H9 (cell line): Measurements from ENCODE around the gene ASMT. TPM values are rescaled to one million over a fixed set of nuclear protein-coding genes. Genes with fewer than 3 reads are reported as not detected.
"Not testable (repeated sequence)": the region's sequence is repeated elsewhere in the genome, so short reads cannot be mapped to it uniquely, and the experiment has no call there.

Source experiments
- DNase-seq: peaks from one replicate; pipeline ENCODE4 v3.0.0-alpha.2; 2017
- H2AFZ ChIP-seq: one replicate; pipeline ENCODE4 v1.6.1; 2013; ENCODE audit warnings: mild to moderate bottlenecking, low read length, control low read depth, moderate library complexity
- H2AK5ac ChIP-seq: 2 replicates; pipeline ENCODE4 v1.6.1; 2013; ENCODE audit warnings: low read length, control low read depth, mixed read lengths; ENCODE audit not compliant: insufficient read length
- H2BK120ac ChIP-seq: one replicate; pipeline ENCODE4 v1.6.1; 2013; ENCODE audit warnings: low read depth, mild to moderate bottlenecking, low read length, control low read depth, inconsistent platforms; ENCODE audit not compliant: poor library complexity, severe bottlenecking
- H2BK12ac ChIP-seq: 2 replicates; pipeline ENCODE4 v1.6.1; 2013; ENCODE audit warnings: low read length, control low read depth, mixed read lengths, low read depth; ENCODE audit not compliant: insufficient read length
- H2BK15ac ChIP-seq: 2 replicates; pipeline ENCODE4 v1.6.1; 2013; ENCODE audit warnings: low read depth, low read length, control low read depth
- H2BK20ac ChIP-seq: one replicate; pipeline ENCODE4 v1.6.1; 2013; ENCODE audit warnings: low read depth, mild to moderate bottlenecking, low read length, control low read depth, inconsistent platforms; ENCODE audit not compliant: poor library complexity, severe bottlenecking
- H2BK5ac ChIP-seq: 2 replicates; pipeline ENCODE4 v1.6.1; 2013; ENCODE audit warnings: low read length, control low read depth, mixed read lengths; ENCODE audit not compliant: insufficient read length
- H3K14ac ChIP-seq: 2 replicates; pipeline ENCODE4 v1.6.1; 2013; ENCODE audit warnings: low read length, control low read depth; ENCODE audit not compliant: insufficient read depth
- H3K18ac ChIP-seq: 2 replicates; pipeline ENCODE4 v1.6.1; 2013; ENCODE audit warnings: low read depth, mild to moderate bottlenecking, mixed read lengths, low read length, control low read depth; ENCODE audit not compliant: insufficient read length
- H3K23ac ChIP-seq: 2 replicates; pipeline ENCODE4 v1.6.1; 2013; ENCODE audit warnings: low read length, control low read depth, mixed read lengths, low read depth; ENCODE audit not compliant: insufficient read length
- H3K23me2 ChIP-seq: 2 replicates; pipeline ENCODE4 v1.6.1; 2013; ENCODE audit warnings: low read depth, mild to moderate bottlenecking, mixed read lengths, low read length, control low read depth; ENCODE audit not compliant: insufficient read length, poor library complexity, severe bottlenecking
- H3K27ac ChIP-seq: 2 replicates; pipeline ENCODE4 v1.5.1; 2013; ENCODE audit warnings: low read length, control low read depth, mixed read lengths, low read depth; ENCODE audit not compliant: insufficient read length
- H3K27me3 ChIP-seq: 2 replicates; pipeline ENCODE4 v1.6.1; 2013; ENCODE audit warnings: low read length, control low read depth, inconsistent platforms; ENCODE audit not compliant: insufficient read depth
- H3K4ac ChIP-seq: 2 replicates; pipeline ENCODE4 v1.6.1; 2013; ENCODE audit warnings: low read depth, mild to moderate bottlenecking, control low read depth, inconsistent platforms, low read length, moderate library complexity
- H3K4me1 ChIP-seq: 2 replicates; pipeline ENCODE4 v1.6.1; 2013; ENCODE audit warnings: low read length, control low read depth, inconsistent platforms; ENCODE audit not compliant: insufficient read depth
- H3K4me2 ChIP-seq: 2 replicates; pipeline ENCODE4 v1.6.1; 2013; ENCODE audit warnings: low read length, control low read depth, mixed read lengths; ENCODE audit not compliant: insufficient read length, insufficient read depth
- H3K56ac ChIP-seq: 2 replicates; pipeline ENCODE4 v1.6.1; 2013; ENCODE audit warnings: low read depth, mild to moderate bottlenecking, mixed read lengths, low read length, control low read depth; ENCODE audit not compliant: insufficient read length
- H3K79me1 ChIP-seq: 2 replicates; pipeline ENCODE4 v1.6.1; 2013; ENCODE audit warnings: low read depth, mild to moderate bottlenecking, moderate library complexity, low read length, control low read depth, inconsistent platforms; ENCODE audit not compliant: insufficient read depth, poor library complexity, severe bottlenecking
- H3K79me2 ChIP-seq: 2 replicates; pipeline ENCODE4 v1.6.1; 2013; ENCODE audit warnings: low read length, control low read depth, inconsistent platforms; ENCODE audit not compliant: insufficient read depth
- H3K9ac ChIP-seq: 2 replicates; pipeline ENCODE4 v1.6.1; 2013; ENCODE audit warnings: low read length, control low read depth, mixed read lengths; ENCODE audit not compliant: insufficient read length; ENCODE audit errors: extremely low read depth
- H3K9me3 ChIP-seq: one replicate; pipeline ENCODE4 v1.6.1; 2013; ENCODE audit warnings: low read depth, low read length, inconsistent platforms; ENCODE audit not compliant: control insufficient read depth
- H3T11ph ChIP-seq: one replicate; pipeline ENCODE4 v1.6.1; 2013; ENCODE audit warnings: mild to moderate bottlenecking, low read length, control low read depth, inconsistent platforms
- H4K20me1 ChIP-seq: one replicate; pipeline ENCODE4 v1.6.1; 2013; ENCODE audit not compliant: control insufficient read depth, insufficient read length, insufficient read depth
- H4K5ac ChIP-seq: 2 replicates; pipeline ENCODE4 v1.6.1; 2013; ENCODE audit warnings: low read depth, mild to moderate bottlenecking, mixed read lengths, low read length, control low read depth; ENCODE audit not compliant: insufficient read length
- H4K8ac ChIP-seq: replicated peaks from 2 replicates; pipeline ENCODE4 v1.6.1; 2013; ENCODE audit warnings: low read length, control low read depth, mixed read lengths, low read depth; ENCODE audit not compliant: insufficient read length
- H4K91ac ChIP-seq: 2 replicates; pipeline ENCODE4 v1.6.1; 2013; ENCODE audit warnings: low read depth, mild to moderate bottlenecking, moderate library complexity, mixed read lengths, low read length, control low read depth; ENCODE audit not compliant: insufficient read length
- H3K27ac Mint-ChIP-seq, 3 experiments: 2 replicates in 2 of 3; 3 replicates in 1 of 3; pipeline ENCODE4 v1.8.0; 2020 to 2021; ENCODE audit warnings: mixed read lengths in 3 of 3, mild to moderate bottlenecking in 1 of 3, moderate library complexity in 1 of 3
- H3K27me3 Mint-ChIP-seq: 2 replicates; pipeline ENCODE4 v1.8.0; 2021; ENCODE audit warnings: low read depth, mild to moderate bottlenecking, moderate library complexity, mixed read lengths
- H3K36me3 Mint-ChIP-seq, 3 experiments: 2 replicates in 2 of 3; 3 replicates in 1 of 3; pipeline ENCODE4 v1.8.0; 2020 to 2021; ENCODE audit warnings: low read depth in 3 of 3, mixed read lengths in 3 of 3; ENCODE audit not compliant: insufficient read depth in 1 of 3
- H3K4me1 Mint-ChIP-seq, 2 experiments: 2 replicates each; pipeline ENCODE4 v1.8.0; 2020; ENCODE audit warnings: mixed read lengths in 2 of 2
- H3K4me3 Mint-ChIP-seq, 2 experiments: 2 replicates in 1 of 2; 3 replicates in 1 of 2; pipeline ENCODE4 v1.8.0; 2020 to 2021; ENCODE audit warnings: mild to moderate bottlenecking in 2 of 2, mixed read lengths in 2 of 2, moderate library complexity in 1 of 2
- H3K9me3 Mint-ChIP-seq, 2 experiments: 2 replicates in 1 of 2; 3 replicates in 1 of 2; pipeline ENCODE4 v1.8.0; 2020; ENCODE audit warnings: mild to moderate bottlenecking in 2 of 2, mixed read lengths in 2 of 2, moderate library complexity in 1 of 2
- WGBS: extraction: QIAGEN DNeasy Blood & Tissue Kit; methylation state at CpG from one replicate; pipeline ENCODE4 v1.1.7; 2013; ENCODE audit warnings: missing lambda C conversion rate, low lambda C conversion rate, mixed read lengths; ENCODE audit not compliant: insufficient read length; ENCODE audit errors: extremely low coverage; 5-methylcytosine and 5-hydroxymethylcytosine counted together
- total RNA-seq: library from RNA; stranded (reverse); gene quantifications from 2 replicates; pipeline ENCODE4 v1.2.1, GENCODE V29; 2021

ASMT gene
- total RNA-seq, 1 experiment from 2014 or later = 1.4 TPM

DNA sequence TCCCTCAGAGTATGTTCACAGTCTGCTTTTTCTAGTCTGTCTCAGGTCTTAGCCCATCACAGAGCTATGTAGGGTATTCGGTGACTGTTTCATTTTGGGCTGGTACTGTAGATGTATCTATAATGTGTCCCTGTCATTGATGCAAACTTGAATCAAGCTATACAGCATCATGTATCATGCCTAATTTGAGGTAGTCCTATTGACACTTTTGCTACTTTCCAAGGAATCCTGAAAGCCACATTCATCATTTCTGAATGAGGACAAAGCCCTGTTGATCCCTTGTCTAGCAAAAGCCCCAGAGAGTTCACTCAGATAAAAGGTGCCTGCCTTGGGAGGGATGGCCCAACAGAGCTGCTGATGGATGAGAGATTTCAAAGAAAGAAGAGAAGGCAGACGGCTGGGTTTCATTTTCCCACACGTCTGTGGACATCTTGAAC lies 70.6 kb downstream of the ASMT start:
- not testable (repeated sequence) for H3K4ac ChIP-seq, H3K79me2 ChIP-seq, H3K4me2 ChIP-seq, H3K9me3 ChIP-seq, H3K36me3 Mint-ChIP-seq, H3K4me1 ChIP-seq, H3K14ac ChIP-seq, H2AFZ ChIP-seq, H3K27ac ChIP-seq, H3K18ac ChIP-seq, H2BK15ac ChIP-seq, H3T11ph ChIP-seq, H4K8ac ChIP-seq, H3K27me3 Mint-ChIP-seq, H2BK120ac ChIP-seq, H3K79me1 ChIP-seq, H3K23ac ChIP-seq, H4K20me1 ChIP-seq, H3K23me2 ChIP-seq, H2AK5ac ChIP-seq, H2BK20ac ChIP-seq, H4K91ac ChIP-seq, H3K27me3 ChIP-seq, DNase-seq, H4K5ac ChIP-seq, H3K9me3 Mint-ChIP-seq, H3K4me3 Mint-ChIP-seq, H3K56ac ChIP-seq, H3K9ac ChIP-seq, H2BK5ac ChIP-seq, H2BK12ac ChIP-seq
- peaks cover 6 to 12% of the 10 kb centered on the region in 2 experiments for H3K4me1 Mint-ChIP-seq
- no CpG with 5 or more reads among the region's 3 CpGs for WGBS
- peak overlapping the region in 1 of 3 experiments; percentile 47; a peak in 1 of 7 replicates for H3K27ac Mint-ChIP-seq
